OCI-LY1 (cell line): Measurements from ENCODE around the gene TMC2.

Experiments used
- H2AFZ ChIP-seq: fragments of 200-600 bp; sonication (generic), shearing (Covaris generic); 2 replicates; pipeline ENCODE4 v1.6.0; 2014; ENCODE audit warnings: antibody characterized with exemption, mild to moderate bottlenecking, low read length
- H3F3A ChIP-seq: fragments of 200-600 bp; sonication (generic), shearing (Covaris generic); 2 replicates; pipeline ENCODE4 v1.6.0; 2014; ENCODE audit warnings: mild to moderate bottlenecking, antibody characterized with exemption, low read length, moderate library complexity; ENCODE audit not compliant: insufficient read depth
- H3K27ac ChIP-seq: fragments of 200-600 bp; sonication (generic); 2 replicates; pipeline ENCODE4 v1.5.1; 2014; ENCODE audit warnings: low read length, mixed run types, mild to moderate bottlenecking, low read depth; ENCODE audit not compliant: poor library complexity, severe bottlenecking
- H3K27me3 ChIP-seq: fragments of 200-600 bp; sonication (generic); 2 replicates; pipeline ENCODE4 v1.6.0; 2014; ENCODE audit warnings: antibody characterized with exemption, mild to moderate bottlenecking, low read length, moderate library complexity; ENCODE audit not compliant: insufficient read depth
- H3K36me3 ChIP-seq: fragments of 200-600 bp; sonication (generic); 2 replicates; pipeline ENCODE4 v1.6.1; 2014; ENCODE audit warnings: mild to moderate bottlenecking, antibody characterized with exemption, low read length, moderate library complexity, mixed read lengths; ENCODE audit not compliant: insufficient read depth
- H3K4me1 ChIP-seq: fragments of 200-600 bp; sonication (generic); 2 replicates; pipeline ENCODE4 v1.5.1; 2014; ENCODE audit warnings: mild to moderate bottlenecking, low read length, moderate library complexity; ENCODE audit not compliant: insufficient read depth, severe bottlenecking
- H3K4me2 ChIP-seq: fragments of 200-600 bp; sonication (generic), shearing (Covaris generic); 2 replicates; pipeline ENCODE4 v1.6.1; 2014; ENCODE audit warnings: low read length
- H3K4me3 ChIP-seq: fragments of 200-600 bp; sonication (generic); 2 replicates; pipeline ENCODE4 v1.5.1; 2014; ENCODE audit warnings: low read length, low read depth, mild to moderate bottlenecking, mixed read lengths; ENCODE audit not compliant: poor library complexity, severe bottlenecking
- H3K79me2 ChIP-seq: fragments of 200-600 bp; shearing (Covaris generic); 2 replicates; pipeline ENCODE4 v1.6.1; 2016; ENCODE audit warnings: mixed run types, low read length, mixed read lengths; ENCODE audit not compliant: insufficient read depth
- H3K9ac ChIP-seq: fragments of 200-600 bp; sonication (generic), shearing (Covaris generic); 2 replicates; pipeline ENCODE4 v1.6.1; 2014; ENCODE audit warnings: mild to moderate bottlenecking, low read length, mixed read lengths
- H3K9me2 ChIP-seq: fragments of 200-600 bp; sonication (generic), shearing (Covaris generic); 2 replicates; pipeline ENCODE4 v1.6.1; 2014; ENCODE audit warnings: low read depth, mild to moderate bottlenecking, low read length, mixed read lengths
- H3K9me3 ChIP-seq: fragments of 200-600 bp; shearing (Covaris generic); 2 replicates; pipeline ENCODE4 v1.6.1; 2014; ENCODE audit warnings: low read length, mixed read lengths
- H4K20me1 ChIP-seq: fragments of 200-600 bp; sonication (generic), shearing (Covaris generic); 2 replicates; pipeline ENCODE4 v1.6.0; 2016; ENCODE audit warnings: mild to moderate bottlenecking, low read length; ENCODE audit not compliant: insufficient read depth
- EZH2 ChIP-seq: fragments of 200-600 bp; sonication (generic), shearing (Covaris generic); IDR thresholded peaks from 2 replicates; pipeline ENCODE4 v1.8.0; 2017; ENCODE audit warnings: borderline replicate concordance, mixed run types, mild to moderate bottlenecking, antibody characterized with exemption, low read length, moderate library complexity, mixed read lengths
- TF ChIP-seq, protein P1 (sequence below): fragments of 200-600 bp; sonication (generic), shearing (Covaris generic); IDR thresholded peaks from 2 replicates; pipeline ENCODE4 v1.5.1; 2017; ENCODE audit warnings: mild to moderate bottlenecking, antibody characterized with exemption, low read length, moderate library complexity, mixed read lengths

The TMC2 gene

DNA sequence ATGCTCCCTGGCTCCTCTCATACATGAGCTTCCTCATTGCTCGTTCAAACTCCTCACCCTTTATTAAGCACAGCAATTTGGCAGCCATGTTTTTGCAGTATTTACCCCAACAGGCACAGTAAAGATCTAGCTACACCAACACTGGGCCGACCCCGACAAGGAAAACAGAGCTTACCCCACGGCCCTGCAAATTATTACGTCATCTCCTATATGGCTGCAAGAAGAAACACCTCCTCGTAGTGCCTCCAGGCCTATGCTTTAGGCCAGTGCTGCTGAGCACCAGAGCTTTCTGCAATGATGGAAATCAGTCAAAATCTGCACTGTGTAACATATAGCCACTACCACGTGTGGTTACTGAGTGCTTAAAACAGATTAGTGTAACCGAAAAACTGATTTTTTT is 26.7 kb downstream of the TMC2 start:
- no peak overlapping the region for H2AFZ ChIP-seq
- TF ChIP-seq, protein P1, sequence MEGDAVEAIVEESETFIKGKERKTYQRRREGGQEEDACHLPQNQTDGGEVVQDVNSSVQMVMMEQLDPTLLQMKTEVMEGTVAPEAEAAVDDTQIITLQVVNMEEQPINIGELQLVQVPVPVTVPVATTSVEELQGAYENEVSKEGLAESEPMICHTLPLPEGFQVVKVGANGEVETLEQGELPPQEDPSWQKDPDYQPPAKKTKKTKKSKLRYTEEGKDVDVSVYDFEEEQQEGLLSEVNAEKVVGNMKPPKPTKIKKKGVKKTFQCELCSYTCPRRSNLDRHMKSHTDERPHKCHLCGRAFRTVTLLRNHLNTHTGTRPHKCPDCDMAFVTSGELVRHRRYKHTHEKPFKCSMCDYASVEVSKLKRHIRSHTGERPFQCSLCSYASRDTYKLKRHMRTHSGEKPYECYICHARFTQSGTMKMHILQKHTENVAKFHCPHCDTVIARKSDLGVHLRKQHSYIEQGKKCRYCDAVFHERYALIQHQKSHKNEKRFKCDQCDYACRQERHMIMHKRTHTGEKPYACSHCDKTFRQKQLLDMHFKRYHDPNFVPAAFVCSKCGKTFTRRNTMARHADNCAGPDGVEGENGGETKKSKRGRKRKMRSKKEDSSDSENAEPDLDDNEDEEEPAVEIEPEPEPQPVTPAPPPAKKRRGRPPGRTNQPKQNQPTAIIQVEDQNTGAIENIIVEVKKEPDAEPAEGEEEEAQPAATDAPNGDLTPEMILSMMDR: no peak
- no peak for TF ChIP-seq EZH2

DNA sequence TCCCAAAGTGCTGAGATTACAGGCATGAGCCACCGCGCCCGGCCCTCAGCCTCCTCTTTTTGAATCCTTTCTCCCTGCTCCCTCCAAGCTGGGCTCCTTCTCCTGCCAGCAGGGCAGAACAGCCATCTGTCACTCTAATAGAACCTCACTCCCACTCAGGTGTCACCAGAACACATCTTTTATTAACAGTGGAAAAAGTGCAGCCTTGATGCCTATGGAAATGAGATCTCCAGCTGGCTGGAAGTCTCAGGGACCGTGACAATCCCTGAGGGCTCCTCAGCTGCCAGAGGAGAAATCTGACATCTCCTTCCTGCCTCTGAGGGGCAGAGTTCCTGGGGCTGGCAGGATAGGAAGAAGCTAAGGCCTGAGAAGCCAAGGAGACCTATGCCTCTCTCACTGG is 28.0 kb downstream of the TMC2 start:
- Histone ChIP-seq H3K9me3 (no peaks in the 10 kb centered on the region), H3K27ac (no peak overlapping the region), H3K4me2 (no peak overlapping the region), H3K9ac (no peak overlapping the region), H3K9me2 (no peaks in the 10 kb centered on the region), H2AFZ (no peak overlapping the region), H3K27me3 (no peaks in the 10 kb centered on the region), H3F3A (no peaks in the 10 kb centered on the region), H3K36me3 (no peaks in the 10 kb centered on the region), H3K4me1 (no peaks in the 10 kb centered on the region), H3K4me3 (no peak overlapping the region), H4K20me1 (no peaks in the 10 kb centered on the region), H3K79me2 (no peaks in the 10 kb centered on the region)
- no peak for TF ChIP-seq EZH2
- TF ChIP-seq, protein P1: no peak

More for the DNA sequence above, 26.7 kb downstream of the TMC2 start:
- no peak overlapping the region for H3K4me2 ChIP-seq
- no peaks in the 10 kb centered on the region for H3K36me3 ChIP-seq
- H3K27me3 ChIP-seq: no peaks in the 10 kb centered on the region
- no peaks in the 10 kb centered on the region for H3K79me2 ChIP-seq
- no peaks in the 10 kb centered on the region for H3K9me2 ChIP-seq
- no peaks in the 10 kb centered on the region for H4K20me1 ChIP-seq
- no peak overlapping the region for H3K4me3 ChIP-seq
- H3F3A ChIP-seq: no peaks in the 10 kb centered on the region
- H3K9me3 ChIP-seq: no peaks in the 10 kb centered on the region
- no peak overlapping the region for H3K9ac ChIP-seq
- H3K4me1 ChIP-seq: no peaks in the 10 kb centered on the region
- H3K27ac ChIP-seq: no peak overlapping the region

DNA sequence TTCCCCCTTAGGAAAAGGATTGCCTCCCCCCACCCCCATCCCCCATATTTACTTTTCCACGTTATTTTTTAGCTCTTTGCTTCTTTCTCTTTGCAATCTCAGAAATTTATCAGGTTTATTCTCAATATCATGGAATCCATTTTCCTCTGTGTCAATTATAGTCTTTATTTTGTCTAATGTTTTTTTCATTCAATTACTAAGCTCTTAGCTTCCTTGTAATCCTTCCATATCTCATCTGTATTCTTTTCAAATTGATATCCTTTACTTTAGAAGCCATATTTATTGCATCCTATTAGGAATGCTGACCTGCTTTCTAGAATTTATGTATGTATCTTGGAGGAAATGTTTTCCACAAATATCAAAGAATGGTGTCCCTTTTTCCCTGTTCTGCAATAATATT is 39.3 kb downstream of the TMC2 start:
- no peak overlapping the region for H2AFZ ChIP-seq
- no peaks in the 10 kb centered on the region for H3K79me2 ChIP-seq
- no peaks in the 10 kb centered on the region for H3K9me3 ChIP-seq
- H3K9ac ChIP-seq: no peak overlapping the region
- H3K4me1 ChIP-seq: peaks cover 14% of the 10 kb centered on the region
- no peaks in the 10 kb centered on the region for H3F3A ChIP-seq
- H4K20me1 ChIP-seq: no peaks in the 10 kb centered on the region
- H3K9me2 ChIP-seq: no peaks in the 10 kb centered on the region
- no peak overlapping the region for H3K4me3 ChIP-seq
- no peak overlapping the region for H3K4me2 ChIP-seq
- H3K36me3 ChIP-seq: no peaks in the 10 kb centered on the region
- no peak overlapping the region for H3K27ac ChIP-seq
- TF ChIP-seq, protein P1: no peak
- no peak for TF ChIP-seq EZH2
- no peaks in the 10 kb centered on the region for H3K27me3 ChIP-seq
